HG03457 (cell line): ENCODE measurements around the gene SEZ6.

Experiments
- ATAC-seq: cut with Tn5 transposase; IDR thresholded peaks from one replicate; pipeline ENCODE4 v1.9.1; 2021; ENCODE audit warnings: moderate number of reproducible peaks; ENCODE audit not compliant: unreplicated experiment

SEZ6 gene

DNA sequence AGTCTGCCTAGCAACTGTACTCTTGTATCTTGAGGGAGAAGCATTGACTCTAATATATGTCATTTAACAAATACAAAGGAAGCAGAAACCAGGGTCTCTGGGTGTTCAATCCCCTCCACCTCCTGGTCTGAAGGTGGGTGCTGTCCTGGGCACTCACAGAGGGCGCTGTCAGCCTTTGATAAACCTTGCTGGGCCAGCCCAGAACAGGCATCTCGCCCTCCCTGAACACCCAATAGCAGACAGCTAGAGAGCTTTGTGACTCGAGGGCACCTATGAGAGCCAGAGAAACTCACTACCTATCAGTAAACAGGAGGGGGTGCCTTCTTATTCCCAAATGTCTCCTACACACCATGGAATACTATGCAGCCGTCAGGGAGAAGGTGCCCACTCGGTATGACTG is 30.8 kb upstream of the SEZ6 start:
- no peak for ATAC-seq

DNA sequence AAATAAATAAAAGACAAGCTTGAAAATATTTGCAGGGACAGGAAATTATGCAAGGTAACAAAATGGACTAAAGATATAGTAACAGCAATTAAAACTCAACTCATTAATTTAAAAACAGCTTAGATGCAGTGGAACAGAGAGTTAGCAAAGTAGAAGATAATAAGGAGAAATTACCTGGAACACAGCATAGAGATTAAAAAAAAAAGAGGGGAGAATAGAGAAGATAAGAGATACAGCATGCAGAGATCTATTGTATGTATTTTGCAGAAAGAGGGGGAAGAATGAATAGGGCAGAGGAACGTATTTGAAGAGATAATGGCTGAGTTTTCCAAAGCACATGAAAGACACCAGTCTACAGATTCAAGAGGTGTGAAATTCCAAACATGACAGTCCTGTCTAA is 28.7 kb upstream of the SEZ6 start:
- no peak for ATAC-seq

DNA sequence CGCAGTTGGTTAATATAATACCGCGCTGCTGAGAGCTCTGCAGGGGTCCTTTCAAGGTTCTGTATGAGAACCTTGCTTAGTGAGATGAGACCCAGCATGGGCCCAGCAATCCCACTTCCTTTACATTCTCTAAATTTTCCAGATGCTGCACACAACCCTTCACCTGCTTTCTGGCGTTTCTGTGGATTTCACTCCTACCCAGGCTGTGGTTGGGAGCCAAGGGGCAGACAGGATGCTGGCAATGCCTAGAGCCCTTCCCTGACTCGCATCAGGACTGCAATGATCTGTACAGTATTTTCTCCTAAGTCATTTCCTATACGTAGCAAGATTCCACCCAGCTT is 27.0 kb upstream of the SEZ6 start:
- ATAC-seq: no peak

GRCh38 chr17:29032013-29032856 is 26.4 kb upstream of the SEZ6 start:
- no peak for ATAC-seq

DNA sequence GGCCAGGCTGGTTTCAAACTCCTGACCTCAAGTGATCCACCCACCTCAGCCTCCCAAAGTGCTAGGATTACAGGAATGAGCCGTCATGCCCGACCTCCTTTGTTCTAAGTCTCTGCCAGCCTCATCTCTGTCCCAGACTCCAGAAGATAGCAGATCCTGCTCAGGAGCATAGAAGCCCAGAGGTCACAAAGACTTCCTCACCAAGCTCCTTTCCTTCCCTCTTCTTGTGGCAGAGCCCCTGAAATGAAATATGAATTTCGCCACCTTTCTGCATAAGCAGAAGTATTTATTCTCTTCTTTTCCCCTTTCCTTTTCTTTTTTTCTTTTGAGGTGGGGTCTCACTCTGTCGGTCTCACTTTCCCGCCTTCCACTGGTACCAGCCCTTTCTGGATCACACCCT is 25.7 kb upstream of the SEZ6 start:
- ATAC-seq: no peak

GRCh38 chr17:29024316-29024952 is 18.6 kb upstream of the SEZ6 start:
- no peak for ATAC-seq

DNA sequence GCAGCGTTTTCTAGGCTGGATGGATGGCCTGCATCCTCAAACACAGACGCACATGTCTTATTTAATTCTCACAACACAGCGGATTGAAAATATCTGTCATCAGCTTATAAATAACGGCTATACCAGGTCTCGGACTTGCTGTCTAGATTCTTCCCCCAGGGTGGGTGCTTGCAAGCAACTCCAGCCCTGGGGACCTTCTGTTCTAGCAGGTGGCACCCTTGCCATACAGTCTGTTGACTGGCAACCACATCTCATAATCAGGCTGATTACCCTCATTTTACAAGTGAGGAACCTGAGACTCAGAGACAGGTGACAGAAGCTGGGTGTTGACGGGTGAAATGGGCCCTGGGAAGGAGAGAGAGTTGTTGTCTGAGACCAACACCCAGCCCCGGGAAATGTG is 16.2 kb upstream of the SEZ6 start:
- no peak for ATAC-seq

GRCh38 chr17:29021226-29021625 is 15.4 kb upstream of the SEZ6 start:
- ATAC-seq: no peak

DNA sequence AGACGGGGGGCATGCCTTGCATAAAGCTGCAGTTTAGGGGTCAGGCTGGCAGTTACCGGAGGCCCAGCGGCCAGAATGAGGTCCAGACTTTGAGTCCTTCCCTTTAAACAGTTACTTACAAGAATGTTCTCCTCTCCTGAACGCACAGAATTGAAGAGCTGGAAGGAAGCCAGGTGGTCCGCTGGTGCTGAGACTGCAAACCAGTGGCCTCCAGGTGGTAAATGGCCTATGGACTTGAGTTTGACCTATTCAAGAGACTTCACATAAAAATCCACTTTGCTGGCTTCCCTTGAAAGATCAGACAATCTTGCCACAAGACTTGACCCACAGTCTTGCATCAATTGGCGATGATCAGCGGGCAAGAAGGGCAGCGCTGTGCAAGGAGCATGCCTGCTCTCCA is 14.7 kb upstream of the SEZ6 start:
- no peak for ATAC-seq

DNA sequence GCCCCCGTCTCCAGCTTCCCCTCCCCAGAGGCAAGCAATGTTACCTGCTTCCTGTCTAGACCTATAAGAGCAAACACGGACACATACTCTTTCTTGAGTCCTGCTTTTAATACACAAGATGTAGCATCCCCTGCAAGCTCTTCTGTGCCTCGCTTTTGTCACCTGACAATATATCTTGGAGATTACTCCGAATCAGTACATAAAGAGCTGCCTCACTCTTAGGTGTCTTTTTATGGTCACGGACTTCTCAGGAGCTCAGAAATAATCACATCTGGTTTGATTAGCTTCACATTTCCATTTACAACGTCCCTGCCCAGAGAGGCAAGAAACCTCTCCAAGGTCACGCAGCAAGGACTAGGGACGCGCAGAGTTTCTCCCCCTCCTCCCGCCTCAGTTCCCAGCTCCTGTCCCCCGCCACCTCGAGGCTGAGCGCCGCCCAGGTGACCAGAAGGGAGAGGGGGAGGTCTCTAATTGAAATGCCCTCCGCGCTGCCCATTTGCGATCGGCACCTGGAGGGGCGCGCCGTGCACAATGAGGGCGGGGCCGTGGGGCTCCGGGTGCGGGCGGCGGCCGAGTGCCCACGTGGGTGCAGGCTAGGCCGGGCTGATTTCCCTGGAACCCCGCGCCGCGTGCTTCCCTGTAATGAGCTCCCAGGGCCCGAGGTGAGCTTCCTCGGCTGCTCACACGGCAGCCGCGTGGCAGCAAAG is 13.8 kb upstream of the SEZ6 start:
- no peak for ATAC-seq

GRCh38 chr17:29018788-29019474 is 13.1 kb upstream of the SEZ6 start:
- ATAC-seq: no peak

DNA sequence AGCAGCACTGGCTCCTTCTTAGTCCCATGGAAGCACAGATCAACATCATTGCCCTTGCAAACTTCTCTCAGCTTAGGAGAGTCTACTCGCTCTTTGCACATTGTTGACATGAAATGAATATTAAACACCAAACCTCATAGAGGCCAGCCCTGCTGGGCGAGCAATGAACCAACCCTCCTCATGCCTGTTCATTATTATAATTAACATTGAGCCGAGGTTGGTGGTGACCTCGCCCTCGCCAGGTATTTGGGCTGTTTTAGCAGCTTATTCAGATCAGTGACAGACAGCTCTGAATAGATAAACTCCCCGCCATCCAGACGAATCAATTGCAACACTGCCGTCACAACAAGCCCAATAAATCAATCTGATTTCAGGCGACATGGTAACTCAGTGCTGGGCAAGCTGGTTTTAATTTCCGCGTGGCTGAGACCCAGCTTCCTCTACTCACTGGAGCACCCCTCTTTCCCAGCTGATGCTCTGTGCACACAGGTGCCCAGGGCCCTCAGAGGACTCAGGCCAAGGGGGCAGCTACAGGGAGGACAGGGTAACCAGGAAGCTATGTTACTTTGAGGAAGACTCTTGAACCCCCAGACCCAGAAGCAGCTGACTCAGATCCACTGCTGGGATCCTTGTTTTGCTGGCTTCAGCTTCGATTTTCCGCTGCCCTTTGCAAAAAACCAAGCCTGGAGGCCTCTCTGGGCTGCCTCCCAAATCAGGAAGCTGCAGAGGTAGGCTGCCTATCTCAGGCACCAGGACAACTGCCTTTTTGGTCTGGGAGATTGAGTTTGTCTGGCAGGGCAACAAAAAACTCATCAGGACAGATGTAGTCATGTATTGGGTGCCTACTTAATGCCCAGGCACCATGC is 10.7 kb upstream of the SEZ6 start:
- no peak for ATAC-seq

GRCh38 chr17:29014716-29015115 is 8.9 kb upstream of the SEZ6 start:
- no peak for ATAC-seq

GRCh38 chr17:29012535-29012934 is 6.7 kb upstream of the SEZ6 start:
- no peak for ATAC-seq

GRCh38 chr17:29010586-29010985 is 4.8 kb upstream of the SEZ6 start:
- no peak for ATAC-seq

DNA sequence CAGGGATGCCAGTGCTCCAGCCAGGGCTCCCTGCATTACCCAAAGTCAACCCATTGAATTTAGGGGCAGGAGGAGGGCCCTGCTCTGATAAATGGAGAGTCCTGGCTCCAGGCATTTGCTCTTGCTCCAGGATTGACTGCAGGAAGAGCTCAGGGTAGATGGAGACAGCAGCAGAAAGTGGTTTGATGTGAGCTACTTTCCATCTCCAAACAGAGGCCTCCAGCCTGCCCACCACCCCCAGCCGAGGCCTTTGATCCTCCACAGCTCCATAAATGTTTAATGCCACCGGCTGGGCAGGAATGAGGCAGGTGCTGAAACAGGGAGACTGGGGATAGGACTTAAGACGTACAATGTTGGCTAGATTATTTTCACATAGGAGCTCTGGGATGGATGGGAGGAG is 4.3 kb upstream of the SEZ6 start:
- no peak for ATAC-seq

DNA sequence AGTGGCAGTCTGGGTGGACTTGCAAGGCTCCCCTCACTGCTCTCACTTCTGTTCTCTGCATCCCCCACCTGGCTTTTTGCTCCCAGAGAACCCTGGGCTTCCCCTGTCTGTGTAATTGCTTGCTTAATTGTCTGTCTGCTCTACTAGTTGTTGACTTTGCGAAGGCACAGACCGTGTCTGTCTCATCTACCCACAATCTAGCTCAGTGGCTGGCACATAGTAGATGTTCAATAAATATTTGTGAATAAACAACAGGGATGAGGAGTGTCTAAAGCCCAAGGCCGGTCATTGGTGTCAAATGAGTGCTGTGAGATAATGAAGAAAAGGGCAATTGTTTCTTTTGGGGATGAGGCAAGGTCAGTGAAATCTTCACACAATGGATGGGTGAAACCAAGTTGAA is 2.8 kb upstream of the SEZ6 start:
- ATAC-seq: no peak

GRCh38 chr17:29007860-29008455 is 2.1 kb upstream of the SEZ6 start:
- no peak for ATAC-seq

DNA sequence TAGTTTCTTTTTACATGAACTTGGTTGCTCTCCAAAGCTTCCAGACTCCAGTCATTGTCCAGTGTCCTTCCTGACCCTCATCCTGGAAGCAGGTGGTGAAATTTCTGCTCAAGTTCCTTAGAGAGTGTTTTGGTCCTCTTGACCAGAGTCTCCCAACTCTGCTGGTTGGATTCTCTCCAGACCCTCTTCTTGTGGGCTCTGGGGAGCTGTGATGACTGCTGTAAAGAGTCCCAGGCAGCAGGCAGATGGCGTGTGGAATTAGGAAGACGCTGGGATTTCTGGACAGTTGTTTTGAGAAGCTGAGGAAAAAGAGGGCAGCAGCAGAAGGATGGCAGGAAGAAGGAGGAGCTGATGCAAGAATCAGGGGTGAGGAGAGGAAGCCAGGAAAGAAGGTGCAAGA is 1.6 kb upstream of the SEZ6 start:
- ATAC-seq: no peak

GRCh38 chr17:29004081-29004692 is 1.6 kb downstream of the SEZ6 start:
- no peak for ATAC-seq
